Measurements from ENCODE around the gene RNF213.

The RNF213 gene

DNA sequence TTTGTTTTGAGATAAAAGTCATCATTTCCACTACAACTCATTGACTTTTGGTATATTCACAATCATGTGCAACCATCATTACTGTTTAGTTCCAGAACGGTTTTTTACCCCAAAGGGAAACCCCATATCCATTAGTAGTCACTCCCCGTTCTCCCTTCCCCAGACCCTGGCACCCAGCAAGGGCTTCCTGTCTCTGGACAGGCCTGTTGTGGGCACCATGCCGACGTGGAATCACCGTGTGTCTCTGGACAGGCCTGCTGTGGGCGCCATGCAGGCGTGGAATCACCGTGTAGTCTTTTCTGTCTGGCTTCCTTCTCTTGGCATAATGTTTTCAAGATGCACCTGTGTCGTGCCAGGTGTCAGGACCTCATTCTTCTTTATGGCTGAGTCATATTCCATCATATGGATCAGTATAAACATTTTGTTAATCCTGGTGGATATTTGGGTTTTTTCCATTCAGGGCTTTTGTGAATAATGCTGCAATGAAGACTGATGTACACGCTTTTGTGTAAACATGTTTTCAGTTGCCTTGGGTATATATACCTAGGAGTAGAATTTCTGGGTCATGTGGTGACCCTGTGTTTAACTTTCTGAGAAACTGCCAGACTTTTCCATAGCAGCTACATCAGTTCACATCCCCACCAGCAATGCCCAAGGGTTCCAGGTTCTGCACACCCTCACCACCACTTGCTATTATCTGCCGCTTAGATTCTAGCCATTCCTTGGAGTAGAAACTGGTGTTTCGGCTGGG lies 173.4 kb downstream of the RNF213 start:
- no peak for DNase-seq (ENCODE audit: low read depth)

DNA sequence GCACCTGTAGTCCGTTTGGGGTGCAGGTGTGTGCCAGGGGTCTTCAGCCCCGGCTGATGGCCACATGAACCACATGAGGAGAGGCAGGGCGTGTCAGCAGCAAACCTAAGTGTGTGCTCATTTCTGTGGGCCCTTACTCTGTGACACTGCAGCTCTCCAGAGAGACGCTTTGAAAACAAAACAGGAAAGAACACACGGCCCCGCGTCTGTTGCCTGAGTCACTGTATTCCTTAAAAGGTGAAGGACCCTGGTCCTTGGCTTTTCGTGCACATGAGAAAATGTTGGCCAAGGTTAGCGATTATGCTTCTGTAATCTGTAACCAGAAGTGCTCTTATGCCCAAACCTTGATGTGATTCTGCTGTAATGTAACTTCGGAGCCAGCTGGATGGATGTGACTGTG lies 176.9 kb downstream of the RNF213 start:
- DNase-seq (ENCODE audit: low read depth), result no peak

DNA sequence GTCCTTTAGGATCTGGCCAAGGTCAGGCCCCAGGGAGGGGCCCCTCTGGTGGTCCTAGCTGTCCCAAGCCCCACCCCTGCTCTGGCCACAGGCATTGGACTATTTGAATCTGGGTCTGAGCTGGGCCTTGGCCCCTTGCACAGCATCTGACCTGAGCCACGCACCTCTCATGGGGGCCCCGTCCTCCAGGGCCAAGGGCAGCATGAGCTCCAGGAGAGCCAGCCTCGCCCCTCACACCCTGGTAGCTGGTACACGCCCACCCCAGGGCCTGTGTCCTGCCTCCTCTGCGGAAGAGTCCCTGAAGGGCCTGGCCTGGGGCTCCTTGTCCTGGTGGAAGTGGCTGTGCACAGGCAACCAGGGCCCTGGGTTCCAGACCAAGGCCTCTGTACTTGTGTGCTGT lies 178.2 kb downstream of the RNF213 start:
- no peak for DNase-seq (ENCODE audit: low read depth)

DNA sequence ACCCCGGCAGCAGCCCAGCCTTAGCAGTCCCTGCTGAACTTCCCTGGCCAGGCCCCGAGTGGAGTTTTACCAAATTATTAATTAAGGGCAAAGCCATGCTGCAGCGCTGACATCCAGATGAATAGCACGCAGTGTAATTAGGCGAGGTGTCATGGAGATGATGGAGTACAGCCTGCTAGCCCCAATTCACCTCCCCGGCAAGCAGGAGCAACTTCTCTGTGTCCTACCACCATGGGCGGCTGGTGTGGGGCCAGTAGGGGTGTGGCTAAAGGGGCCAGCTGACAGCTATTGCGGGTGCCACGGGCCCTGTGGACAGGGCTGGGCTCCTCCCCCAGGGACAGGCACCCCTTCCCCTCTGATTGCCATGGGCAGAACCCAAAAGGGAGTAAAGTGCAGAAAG lies 178.8 kb downstream of the RNF213 start:
- no peak for DNase-seq (ENCODE audit: low read depth)

DNA sequence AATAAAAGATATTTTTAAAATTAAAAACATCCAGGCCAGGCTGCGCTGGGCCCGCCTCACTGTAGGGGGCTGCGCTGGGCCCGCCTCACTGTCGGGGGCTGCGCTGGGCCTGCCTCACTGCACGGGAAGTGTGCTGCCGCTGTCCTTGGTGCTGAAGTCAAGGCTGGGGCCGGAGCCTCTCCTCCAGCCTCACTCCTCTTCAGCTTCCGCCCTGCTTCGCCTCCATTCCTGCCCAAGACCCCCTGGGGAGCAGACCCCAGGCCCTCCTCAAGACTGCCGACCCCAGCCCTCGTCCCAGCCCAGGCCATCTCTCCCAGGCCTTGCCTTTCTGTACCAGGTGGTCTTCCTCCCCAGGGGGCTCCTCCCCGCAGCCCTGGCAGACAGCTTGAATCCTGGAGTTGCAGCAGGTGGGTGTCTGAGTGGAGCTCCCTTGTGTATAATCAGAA lies 180.5 kb downstream of the RNF213 start:
- no peak for DNase-seq (ENCODE audit: low read depth)

DNA sequence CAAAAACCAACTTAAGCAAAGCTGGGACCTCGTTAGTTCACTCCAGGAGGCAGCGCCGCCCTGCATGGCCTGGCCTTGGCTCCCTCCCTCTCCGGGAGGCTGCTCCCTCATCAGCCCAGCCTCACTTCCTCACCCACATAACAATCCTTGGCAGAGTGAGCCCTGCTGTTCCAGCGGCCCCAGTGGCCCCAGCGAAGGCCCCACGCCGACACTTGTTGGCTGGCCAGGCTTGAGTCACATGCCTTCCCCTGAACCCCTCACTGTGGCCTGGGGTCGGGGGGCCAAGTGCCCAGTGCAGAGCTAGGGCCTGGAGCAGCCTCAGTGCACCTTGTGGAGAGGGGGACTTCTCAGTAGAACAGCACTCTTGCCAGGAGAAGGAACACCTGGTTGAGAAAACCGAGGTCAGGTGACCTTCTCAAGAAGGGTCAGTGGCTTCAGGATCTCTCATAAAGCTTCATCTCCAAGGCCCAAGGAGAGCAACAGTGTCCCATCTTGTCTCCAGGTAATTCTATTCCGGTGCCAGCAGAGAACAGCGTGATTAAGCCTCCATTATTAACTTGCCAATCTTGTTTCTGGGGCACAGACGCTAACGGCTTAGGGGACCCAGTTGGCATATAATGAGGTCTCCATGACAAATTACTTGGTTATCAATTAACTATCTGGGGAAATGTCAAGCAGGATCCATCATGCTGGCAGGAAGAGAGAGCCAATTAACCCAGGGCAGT lies 181.1 kb downstream of the RNF213 start:
- DNase-seq (ENCODE audit: low read depth), result no peak

DNA sequence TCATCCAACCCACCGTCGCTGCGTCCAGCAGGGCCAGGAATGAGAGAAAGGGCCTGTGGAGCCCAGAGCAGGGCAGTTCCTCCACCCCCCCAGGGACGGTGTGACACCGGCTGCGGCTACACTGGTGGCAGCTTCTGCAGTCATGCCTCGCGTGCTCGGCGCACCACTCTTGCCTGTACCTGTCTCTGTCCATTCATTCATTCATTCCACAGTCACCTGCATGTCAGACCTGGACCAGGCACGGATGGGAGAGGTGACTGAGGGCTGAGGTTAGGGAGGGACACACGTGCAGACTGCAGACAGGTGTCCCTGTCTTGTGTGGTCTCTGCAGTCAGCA lies 181.6 kb downstream of the RNF213 start:
- DNase-seq (ENCODE audit: low read depth), result no peak

DNA sequence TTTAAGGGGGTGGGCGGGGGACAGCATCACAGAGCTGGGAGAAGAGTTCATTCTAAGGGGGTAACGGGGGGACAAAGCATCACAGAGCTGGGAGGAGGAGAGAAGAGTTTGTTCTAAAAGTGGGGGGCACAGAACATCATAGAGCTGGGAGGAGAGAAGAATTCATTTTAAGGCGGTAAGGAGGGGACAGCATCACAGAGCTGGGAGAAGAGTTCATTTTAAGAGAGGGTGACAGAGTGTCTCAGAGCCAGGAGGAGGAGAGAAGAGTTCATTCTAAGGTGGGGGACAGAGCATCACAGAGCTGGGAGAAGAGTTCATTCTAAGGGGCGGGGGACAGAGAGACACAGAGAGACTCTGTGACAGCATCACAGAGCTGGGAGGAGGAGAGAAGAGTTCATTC lies 182.1 kb downstream of the RNF213 start:
- DNase-seq (ENCODE audit: low read depth), result no peak

DNA sequence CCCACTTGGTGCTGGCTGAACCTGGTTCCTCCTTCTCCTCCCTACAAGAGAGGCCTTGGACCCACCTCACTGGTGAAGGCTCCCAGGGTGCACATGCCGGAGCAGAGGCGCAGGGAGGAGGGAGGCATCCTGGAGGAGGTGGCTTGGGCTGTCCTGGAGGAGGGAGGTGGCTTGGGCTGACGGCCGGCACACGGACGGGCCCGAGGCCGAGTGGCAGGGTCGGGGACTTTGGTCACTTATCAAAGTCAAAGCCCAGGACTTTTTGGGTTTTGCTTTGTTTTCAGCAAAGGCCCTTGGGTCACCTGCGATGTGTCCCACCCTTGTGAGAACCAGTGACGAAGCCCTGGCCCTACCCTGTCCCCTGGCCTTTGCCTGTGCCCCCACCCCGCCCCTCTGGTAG lies 182.8 kb downstream of the RNF213 start:
- no peak for DNase-seq (ENCODE audit: low read depth)

DNA sequence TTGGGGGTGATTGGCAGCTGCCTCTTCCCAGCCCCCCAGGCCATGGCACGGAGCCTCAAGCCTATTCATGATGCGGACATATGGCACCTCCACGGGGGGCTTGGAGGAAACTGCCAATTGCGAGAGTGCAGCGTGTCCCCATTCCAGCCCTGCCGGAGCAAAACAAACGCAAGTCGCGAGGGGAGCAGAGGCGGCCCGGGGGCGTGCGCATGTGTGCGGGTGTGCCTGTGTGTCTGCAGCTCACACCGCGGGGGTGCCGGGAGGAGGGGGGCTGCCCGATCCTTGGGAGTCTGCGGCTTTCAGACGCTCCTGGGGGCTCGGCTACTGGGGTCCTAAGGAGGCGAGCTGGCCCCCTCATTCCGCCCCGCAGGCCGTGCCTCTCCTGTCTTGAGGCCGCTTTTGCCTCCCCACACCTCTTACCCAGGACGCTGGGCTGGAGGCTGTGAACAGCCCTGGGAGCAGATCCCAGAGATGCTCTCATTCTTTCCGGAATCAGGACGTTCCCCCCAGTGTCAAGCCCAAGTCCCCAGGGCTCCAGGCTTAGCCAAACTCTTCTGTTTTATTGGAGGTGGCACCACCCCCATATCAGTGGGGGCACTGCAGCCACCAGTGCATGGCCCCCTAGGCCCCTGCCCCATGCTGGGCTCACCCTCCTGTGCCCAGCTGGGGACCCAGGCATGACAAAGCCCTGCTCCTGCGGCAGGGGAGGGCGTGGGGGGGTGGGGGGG lies 183.4 kb downstream of the RNF213 start:
- DNase-seq (ENCODE audit: low read depth), result no peak

DNA sequence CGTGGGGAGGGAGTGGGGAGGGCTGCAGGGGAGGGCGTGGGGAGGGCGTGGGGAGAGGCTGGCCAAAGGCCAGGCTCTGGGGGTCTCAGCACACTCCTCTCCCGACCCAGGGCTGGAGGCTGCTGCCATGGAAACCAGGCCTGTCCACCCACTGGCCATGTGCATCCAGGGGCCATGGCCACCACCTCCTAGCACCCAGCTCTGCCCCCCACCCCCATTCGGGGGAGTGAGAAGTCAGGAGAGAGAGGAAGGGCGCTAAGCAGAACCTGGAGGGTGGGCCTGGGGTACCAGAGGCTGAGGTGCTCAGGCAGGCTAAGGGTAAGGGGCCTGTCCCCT lies 184.0 kb downstream of the RNF213 start:
- no peak for DNase-seq (ENCODE audit: low read depth)

DNA sequence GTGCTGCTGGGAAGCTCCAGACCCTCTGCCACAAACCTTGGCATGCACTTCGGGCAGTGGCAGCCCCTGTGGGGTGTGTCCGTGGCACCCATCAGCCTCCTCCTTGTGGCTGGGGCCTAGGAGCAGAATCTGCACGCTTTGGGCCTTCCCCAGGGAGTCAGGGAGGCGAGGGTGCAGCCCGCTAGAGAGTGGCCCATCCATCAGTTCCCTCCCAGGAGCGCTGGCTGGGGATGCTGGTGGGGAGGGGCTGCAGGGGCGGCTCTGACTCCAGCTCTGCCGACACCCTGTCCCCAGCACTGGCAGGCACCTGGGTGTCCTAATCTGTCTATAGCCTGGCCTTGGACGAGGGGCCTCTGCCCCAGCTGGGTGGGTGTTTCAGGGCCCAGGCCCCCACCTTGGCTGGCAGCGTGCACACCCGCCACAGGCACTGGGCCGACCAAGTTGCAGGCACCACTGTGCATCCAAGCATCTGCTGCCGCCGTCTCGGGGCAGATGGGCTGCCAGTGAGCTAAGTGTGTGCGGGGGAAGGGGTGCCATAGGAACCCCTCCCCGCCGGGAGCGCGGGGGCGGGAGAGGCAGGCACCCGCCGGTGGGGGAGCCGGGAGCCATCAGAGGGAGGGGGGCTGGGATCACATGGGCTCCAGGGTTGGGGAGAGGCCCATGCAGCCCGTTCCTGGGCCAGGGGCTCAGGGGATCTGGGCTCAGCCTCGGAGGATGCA lies 184.5 kb downstream of the RNF213 start:
- no peak for DNase-seq (ENCODE audit: low read depth)

DNA sequence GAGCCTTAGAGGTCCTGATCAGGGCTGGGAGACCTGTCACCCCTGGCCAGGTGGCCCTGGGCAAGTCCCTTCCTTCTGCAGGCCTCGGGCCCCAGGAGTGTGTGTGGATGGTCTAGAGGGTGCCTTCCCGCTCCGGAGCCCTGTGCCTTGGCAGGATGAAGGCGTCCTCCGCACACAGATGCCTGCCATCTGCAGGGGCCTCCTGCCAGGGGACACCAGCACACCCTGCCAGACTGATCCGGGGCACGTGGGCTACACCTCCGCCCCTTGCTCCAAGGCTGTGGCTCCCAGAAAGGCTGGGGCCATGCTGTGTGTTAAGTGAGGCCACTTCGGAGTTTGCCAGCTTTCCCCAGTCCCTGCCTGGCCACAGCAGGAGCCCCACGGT lies 185.1 kb downstream of the RNF213 start:
- no peak for DNase-seq (ENCODE audit: low read depth)

DNA sequence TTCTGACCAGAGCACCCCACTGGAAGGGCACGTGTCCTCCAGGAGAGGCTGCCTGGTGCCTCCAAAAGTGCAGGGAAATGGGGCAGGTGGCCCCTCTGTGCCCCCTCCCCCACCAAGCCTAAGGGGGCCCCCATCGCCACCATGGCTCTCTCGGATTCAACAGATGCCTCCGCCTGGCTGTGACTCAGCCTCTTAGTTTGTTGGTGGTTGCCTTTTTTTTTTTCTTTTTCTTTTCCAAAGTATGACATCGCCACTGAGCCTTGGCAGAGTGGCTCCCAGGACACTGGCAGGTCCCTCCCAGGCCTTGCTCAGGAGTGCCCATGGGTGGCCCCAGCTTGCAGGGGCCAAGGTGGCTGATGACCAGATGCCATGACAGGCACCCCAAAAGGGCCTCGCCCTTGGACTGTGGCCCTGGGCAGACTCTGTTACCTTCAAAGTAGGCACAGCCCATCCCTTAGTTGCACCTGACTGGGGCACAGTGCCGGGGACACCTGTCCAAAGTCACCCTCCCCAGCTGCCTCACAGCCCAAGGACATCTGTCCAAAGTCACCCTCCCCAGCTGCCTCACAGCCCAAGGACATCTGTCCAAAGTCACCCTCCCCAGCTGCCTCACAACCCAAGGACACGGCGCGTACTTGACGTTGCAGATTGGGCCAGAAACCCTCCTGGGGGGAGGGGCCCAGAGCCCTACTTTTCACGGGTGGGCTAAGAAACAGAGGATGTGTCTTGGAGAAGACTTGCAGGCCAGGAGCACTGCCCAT lies 186.2 kb downstream of the RNF213 start:
- DNase-seq (ENCODE audit: low read depth), result no peak

DNA sequence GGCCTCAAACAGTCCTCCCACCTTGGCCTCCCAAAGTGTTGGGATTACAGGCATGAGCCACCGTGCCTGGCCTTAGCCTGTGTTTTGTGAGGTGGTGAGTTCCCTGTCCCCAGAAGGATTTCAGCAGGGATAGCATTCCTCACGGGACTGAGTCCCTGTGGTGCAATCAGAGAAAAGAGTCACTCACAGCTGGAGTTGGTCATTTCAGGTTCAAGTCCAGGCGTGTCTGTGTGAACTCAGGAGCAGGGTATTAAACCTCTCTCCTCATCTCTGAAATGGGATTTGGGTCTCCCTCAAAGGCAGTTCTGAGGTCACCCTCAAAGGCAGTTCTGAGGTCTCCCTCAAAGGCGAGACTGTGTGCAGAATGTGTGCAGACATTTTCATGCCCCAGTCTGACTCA lies 187.1 kb downstream of the RNF213 start:
- no peak for DNase-seq (ENCODE audit: low read depth)
